Stimulated activated CD4-positive, alpha-beta T cell treated with anti-CD3 and anti-CD28 coated beads, Interleukin-15, amount 100 ng/mL, for 1 hour (primary cell): ENCODE measurements around the gene ERC1.
"Not testable (repeated sequence)": the region's sequence is repeated elsewhere in the genome, so short reads cannot be mapped to it uniquely, and the experiment has no call there.

ENCODE experiments used
- DNase-seq, 2 donors: peaks; one replicate each; pipeline ENCODE4 v3.0.0-alpha.2; 2020; ENCODE audit warnings: low read depth in 1 of 2, low spot score in 1 of 2

The ERC1 gene

GRCh38 chr12:1184402-1184801 lies 193.4 kb downstream of the ERC1 start:
- no peak for DNase-seq

- no peak for DNase-seq
Measured at GRCh38 chr12:1185460-1186182, 194.6 kb downstream of the ERC1 start.

- no peak for DNase-seq
Measured at GRCh38 chr12:1186298-1186697, 195.3 kb downstream of the ERC1 start.

- no peak for DNase-seq
Measured at GRCh38 chr12:1188016-1188415, 197.0 kb downstream of the ERC1 start.

GRCh38 chr12:1189163-1189562 lies 198.1 kb downstream of the ERC1 start:
- DNase-seq, result no peak

- DNase-seq, result no peak
Measured at GRCh38 chr12:1195513-1195912, 204.5 kb downstream of the ERC1 start.

- no peak for DNase-seq
Measured at GRCh38 chr12:1197264-1198018, 206.4 kb downstream of the ERC1 start.

- not testable (repeated sequence) for DNase-seq
Measured at GRCh38 chr12:1198854-1199253, 207.8 kb downstream of the ERC1 start.

GRCh38 chr12:1199700-1200099 lies 208.7 kb downstream of the ERC1 start:
- no peak for DNase-seq

- DNase-seq, result no peak
Measured at GRCh38 chr12:1201030-1201429, 210.0 kb downstream of the ERC1 start.

- DNase-seq, result no peak
Measured at GRCh38 chr12:1201886-1202285, 210.9 kb downstream of the ERC1 start.

- no peak for DNase-seq
Measured at GRCh38 chr12:1203735-1204019, 212.7 kb downstream of the ERC1 start.

GRCh38 chr12:1204581-1205121 lies 213.6 kb downstream of the ERC1 start:
- no peak for DNase-seq

GRCh38 chr12:1205512-1206060 lies 214.6 kb downstream of the ERC1 start:
- DNase-seq, result no peak

GRCh38 chr12:1206118-1206734 lies 215.2 kb downstream of the ERC1 start:
- DNase-seq, result no peak

- DNase-seq, result no peak
Measured at GRCh38 chr12:1207276-1207675, 216.3 kb downstream of the ERC1 start.

GRCh38 chr12:1208719-1209118 lies 217.7 kb downstream of the ERC1 start:
- not testable (repeated sequence) for DNase-seq

GRCh38 chr12:1212526-1212925 lies 221.5 kb downstream of the ERC1 start:
- DNase-seq, result no peak

GRCh38 chr12:1213205-1213604 lies 222.2 kb downstream of the ERC1 start:
- DNase-seq, result no peak

- DNase-seq, result no peak
Measured at GRCh38 chr12:1213618-1214205, 222.7 kb downstream of the ERC1 start.

- DNase-seq, result no peak
Measured at GRCh38 chr12:1216560-1216959, 225.5 kb downstream of the ERC1 start.
